ENCODE measurements around the gene TOMM5. TPM values are rescaled to one million over a fixed set of nuclear protein-coding genes. Genes with fewer than 3 reads are reported as not detected.

TOMM5 gene
- total RNA-seq, 1 experiment from 2014 or later = 265 TPM

DNA sequence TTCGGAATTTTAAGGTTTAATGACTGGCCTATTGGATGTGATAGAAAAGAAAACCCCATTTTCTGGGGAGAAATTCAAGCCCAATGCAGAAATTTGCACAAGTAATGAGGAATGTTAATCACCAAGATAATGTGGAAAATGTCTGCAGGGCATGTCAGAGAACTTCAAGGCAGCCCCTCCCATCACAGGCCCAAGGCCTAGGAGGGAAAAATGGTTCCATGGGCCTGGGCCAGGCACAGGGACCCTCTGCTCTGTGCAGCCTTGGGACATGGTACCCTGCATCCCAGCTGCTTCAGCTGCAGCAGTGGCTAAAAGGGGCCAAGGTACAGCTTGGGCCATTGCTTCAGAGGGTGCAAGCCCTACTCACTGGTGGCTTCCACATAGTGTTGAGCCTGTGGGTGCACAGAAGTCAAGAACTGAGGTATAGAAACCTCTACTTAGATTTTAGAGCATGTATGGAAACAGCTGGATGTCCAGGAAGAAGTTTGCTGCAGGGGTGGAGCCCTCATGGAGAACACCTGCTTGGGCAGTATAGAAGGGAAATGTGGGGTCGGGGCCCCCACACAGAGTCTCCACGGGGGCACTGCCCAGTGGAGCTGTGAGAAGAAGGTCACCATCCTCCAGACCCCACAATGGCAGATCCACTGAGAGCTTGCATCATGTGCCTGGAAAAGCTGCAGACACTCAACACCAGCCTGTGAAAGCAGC, 28.4 kb downstream of the TOMM5 start:
- DNase-seq (ENCODE audit: low read depth) = no peak

DNA sequence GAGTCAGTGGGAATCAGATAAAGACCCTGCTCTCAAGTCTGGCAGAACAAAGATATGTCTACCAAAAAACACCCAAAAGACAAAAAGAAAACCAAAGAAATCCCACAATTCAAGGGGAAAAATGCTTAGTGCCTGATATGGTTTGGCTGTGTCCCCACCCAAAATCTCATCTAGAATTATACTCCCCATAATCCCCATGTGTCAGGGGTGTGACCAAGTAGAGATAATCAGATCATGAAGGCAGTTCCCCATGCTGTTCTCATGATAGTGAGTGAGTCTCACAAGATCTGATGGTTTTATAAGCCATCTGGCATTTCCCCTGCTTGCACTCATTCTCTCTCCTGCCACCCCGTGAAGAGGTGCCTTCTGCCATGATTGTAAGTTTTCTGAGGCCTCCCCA, 29.6 kb downstream of the TOMM5 start:
- no peak for DNase-seq (ENCODE audit: low read depth)

DNA sequence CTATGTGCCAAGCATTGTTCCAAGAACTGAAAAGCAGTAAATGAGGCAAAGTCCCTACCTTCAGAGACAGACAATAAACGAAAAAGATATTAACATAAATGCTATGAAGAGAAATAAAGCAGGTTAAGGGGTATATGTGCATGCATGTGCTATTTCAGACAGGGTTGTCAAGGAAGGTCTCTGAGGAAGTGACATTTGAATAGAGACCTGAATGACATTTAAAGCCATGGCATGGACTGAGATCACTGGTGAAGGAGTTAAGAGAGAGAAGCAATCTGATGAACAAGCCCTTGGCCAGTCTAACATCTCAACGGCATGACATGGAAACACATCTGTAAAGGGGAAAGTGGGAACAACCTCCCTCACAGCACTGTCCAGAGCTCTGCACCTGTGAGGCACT, 30.7 kb downstream of the TOMM5 start:
- no peak for DNase-seq (ENCODE audit: low read depth)

DNA sequence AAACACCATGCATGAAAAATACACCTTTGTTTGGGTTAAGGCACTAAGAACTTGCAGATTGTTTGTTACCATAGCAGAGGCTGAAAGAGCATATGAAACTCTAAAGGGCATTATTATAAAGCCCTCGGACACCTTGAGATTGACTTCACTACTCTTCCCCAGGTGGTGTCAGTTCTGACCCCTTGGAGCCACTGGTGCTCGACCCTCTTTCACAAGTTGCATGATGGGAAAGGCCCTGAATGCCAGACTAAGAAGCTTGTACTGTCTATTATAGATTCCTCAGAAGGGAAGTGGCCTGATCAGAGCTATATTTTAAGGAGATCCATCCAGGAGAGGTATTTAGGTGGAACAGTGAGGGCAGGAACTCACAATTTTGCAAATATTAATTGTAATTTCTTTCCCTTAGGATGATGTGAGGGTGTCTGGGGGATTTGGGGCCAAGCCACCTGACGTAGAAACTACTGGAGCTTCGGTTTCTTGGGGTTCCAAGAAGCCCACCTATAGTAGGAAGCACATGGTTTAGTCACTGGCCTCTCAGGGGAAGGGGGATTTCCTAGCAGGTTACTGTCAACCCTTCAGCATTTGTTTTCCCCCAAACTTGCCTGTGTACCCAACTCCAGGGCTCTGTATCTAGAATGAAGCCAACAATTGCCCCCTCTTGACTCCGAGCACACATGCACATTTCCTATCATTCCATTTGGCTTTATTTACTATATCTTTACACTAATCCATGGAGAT, 32.4 kb downstream of the TOMM5 start:
- no peak for DNase-seq (ENCODE audit: low read depth)

DNA sequence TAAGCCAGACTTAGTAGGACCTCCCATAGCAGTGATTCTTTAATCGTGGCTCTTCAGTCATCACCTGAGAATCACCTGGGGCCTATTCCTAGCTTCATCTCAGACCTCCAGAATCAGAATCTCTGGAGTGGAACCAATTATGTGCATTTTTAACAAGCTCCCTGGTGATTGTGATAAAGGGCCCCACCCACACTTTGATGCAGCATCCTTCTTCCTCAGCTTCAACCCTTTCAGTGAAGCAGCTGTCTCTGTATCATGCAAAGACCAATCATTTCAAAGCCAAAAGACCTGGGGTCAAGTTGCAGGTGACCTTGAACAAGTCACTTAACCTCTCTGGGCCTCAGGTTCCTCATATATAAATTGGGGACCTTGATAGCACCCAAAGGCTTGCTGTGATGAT, 33.3 kb downstream of the TOMM5 start:
- DNase-seq (ENCODE audit: low read depth) = no peak

DNA sequence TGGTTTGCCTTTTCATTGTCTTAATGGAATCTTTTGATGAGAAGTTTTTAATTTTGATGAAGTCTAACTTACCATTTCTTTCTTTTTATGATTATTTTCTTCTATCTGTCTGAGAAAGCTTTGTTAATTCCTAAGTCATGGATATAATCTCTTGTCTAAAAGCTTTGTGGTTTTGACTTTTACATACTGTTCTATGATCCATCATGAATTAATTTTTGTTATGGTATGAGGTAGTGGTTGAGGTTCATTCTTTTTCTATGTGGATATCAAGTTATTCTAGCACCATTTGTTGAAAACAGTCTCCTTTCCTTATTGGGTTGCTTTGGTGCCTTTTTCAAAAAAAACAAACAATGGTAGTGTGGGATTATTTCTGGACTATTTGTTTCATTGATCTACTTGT, 36.6 kb downstream of the TOMM5 start:
- no peak for DNase-seq (ENCODE audit: low read depth)

DNA sequence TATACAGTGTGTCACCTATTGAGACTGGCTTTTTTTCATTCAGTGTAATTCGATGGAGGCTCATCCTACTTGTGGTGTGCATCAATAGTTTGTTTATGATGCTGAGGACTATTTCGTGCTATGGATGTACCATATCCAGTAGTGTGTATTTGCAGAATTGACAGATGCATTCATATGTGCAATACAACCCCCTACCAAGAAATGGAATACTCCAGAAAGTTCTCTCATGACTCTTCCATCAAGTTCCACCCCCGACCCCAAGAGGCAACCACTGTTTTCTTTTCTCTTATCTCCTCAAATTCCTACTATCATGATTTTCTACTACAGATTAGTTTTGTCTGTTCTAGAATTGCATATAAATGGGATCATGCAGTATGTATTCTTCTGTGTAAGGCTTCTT, 38.1 kb downstream of the TOMM5 start:
- no peak for DNase-seq (ENCODE audit: low read depth)

DNA sequence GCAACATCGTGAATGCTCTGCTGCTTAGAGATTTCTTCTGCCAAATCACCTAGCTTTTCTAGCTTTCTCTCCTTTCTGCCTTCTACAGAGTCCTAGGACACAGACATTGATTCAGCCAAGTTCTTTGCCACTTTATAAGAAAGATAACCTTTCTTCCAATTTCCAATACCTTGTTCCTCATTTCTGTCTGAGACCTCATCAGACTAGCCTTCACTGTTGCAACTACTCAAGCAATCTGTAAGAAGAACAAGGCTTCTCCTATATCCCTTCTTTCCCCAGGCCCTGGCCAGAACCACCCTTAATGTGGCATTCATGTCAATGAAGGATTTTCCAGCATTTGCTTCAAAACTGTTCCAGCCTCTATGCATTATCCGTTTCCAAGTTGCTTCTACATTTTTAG, 40.5 kb downstream of the TOMM5 start:
- no peak for DNase-seq (ENCODE audit: low read depth)

DNA sequence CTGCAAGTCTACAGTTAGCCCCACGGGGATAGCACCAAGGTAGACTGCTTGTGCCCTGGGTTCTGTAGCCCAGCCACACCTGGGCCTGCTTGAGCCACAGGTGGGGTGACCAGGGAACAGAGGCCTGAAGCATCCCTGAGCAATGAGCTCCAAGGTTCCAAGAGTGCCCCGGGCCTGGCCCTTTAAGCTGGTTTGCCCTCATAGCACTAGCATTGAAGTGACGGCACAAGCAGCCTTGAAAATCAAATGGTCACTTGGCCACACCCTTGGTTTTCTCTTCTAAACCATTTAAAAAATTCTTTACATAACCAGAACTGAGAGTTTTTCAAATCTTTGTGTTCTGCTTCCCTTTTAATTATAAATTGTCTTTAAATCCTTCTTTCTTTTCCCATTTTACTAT, 40.9 kb downstream of the TOMM5 start:
- DNase-seq (ENCODE audit: low read depth) = no peak

DNA sequence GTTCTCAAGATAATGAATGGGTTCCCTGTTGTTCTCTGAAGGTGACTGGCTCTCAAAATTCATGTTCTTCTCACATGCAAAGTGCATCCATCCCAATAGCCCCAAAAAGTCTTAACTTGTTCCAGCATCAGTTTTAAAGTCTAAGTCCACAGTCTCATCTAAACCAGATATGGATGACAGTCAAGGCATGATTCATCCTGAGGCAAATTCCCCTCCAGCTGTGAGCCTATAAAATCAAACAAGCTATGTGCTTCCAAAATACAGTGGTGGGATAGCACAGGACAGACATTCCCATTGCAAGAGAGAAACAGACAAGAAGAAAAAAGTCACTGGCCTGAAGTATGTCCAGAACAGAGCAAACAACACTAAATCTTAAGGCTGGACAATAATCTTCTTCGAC, 41.6 kb downstream of the TOMM5 start:
- DNase-seq (ENCODE audit: low read depth) = no peak

DNA sequence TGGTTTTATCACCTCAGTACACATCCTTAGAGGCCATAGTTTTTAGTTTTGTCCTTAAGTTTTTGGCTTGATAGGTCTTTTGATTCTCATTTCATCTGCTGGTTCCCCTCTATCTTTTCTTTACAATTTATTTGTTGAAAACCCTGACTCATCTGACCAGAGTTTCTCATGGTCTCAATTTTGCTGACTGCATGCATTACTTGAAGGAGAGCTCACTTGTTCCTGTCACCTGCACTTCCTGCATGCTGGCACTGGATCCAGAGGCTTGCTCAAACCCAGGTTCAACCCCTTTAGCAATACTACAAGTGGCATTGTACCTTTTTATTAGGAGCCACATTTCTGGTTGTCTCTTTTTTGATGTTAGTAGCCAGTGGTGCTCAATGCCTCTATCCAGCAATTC, 42.9 kb downstream of the TOMM5 start:
- no peak for DNase-seq (ENCODE audit: low read depth)

DNA sequence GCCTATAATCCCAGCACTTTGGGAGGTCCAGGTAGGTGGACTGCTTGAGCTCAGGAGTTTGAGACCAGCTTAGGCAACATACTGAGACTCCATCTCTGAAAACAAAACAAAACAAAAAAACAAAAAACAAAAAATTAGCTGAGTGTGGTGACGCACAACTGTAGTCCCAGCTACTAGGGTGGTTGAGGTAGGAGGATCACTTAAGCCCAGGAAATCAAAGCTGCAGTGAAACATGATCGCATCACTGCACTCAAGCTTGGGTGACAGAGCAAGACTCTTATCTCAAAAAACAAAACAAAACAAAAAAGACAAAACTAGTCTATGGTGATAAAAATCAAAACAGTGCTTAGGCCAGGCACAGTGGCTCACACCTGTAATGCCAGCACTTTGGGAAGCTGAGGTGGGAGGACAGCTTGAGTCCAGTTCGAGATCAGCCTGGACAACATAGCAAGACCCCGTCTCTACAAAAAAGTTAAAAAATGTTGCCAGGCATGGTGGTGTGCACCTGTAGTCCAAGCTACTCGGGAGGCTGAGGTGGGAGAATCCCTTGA, 45.0 kb downstream of the TOMM5 start:
- no peak for DNase-seq (ENCODE audit: low read depth)

DNA sequence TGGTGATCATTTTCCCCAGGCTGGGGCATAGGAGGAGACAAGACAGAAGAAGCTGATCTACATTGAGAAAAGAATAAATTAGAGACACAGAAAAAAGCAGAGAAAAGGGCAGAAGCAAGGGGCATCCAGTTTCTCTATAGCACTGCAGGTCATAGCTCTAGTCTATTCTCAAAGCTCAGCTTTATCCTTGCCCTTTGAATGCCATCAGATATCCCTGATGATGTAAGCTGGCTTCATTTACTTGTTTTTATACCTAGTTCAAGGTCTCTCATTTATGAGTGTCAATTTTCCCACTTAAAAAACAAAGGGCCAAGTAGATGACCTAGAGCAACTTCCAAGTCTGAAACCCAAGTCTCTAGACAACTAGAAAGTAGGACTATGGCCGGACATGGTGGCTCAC, 48.9 kb downstream of the TOMM5 start:
- DNase-seq (ENCODE audit: low read depth) = no peak

DNA sequence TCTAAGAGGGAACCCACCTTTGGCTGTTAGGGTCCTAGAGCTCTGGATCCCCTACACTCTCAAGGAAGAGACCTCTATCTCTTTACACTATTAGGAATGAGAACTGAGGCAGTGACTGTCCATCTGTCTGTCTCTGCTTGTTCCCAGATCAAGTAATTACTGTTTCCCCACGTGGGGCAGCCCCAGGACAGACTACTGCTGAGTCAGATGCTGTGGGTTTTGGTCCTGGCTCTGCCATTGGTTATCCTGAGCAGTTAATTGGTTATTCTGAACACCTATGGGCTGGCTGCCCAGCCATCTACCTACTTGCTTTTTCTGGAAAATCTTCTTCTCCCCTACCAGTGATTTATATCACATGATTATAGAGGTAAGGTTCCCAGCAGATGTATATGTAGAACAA, 49.5 kb downstream of the TOMM5 start:
- DNase-seq (ENCODE audit: low read depth) = peak; percentile 7

DNA sequence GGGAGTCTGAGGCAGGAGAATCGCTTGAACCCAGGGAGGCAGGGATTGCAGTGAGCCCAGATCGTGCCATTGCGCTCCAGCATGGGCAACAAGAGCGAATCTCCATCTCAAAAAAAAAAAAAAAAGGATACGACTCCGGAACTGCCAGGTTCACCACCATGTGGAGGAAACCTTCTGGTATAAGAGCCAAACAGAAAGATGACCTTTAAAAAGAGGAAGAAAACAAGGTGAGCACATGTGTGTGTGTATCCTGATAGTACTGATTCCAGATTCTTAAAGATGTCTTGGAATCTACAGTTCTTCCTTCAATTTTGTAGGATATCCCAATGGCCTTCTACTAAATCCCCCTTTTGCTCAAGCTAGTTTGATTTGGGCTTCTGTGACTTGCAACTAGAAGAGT, 49.9 kb downstream of the TOMM5 start:
- DNase-seq (ENCODE audit: low read depth) = no peak

DNA sequence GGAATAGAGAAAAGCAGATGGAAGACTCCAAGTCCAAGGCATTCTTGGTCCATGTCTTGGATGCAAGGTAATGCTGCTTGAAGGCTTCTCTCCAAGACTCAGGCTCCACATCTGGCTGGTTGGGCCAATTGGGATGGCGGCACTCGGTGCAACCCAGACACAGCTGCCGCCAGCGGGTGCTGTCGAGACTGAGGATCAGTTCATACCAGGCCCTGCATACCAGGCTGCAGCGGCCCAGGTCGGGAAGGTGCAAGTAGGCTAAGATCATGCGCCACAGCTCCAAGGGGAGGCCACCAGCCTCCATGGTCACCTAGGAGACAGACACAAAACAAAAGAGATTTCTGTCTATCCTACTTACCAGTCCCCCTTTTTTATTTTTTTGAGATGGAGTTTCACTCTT, 50.9 kb downstream of the TOMM5 start:
- no peak for DNase-seq (ENCODE audit: low read depth)

DNA sequence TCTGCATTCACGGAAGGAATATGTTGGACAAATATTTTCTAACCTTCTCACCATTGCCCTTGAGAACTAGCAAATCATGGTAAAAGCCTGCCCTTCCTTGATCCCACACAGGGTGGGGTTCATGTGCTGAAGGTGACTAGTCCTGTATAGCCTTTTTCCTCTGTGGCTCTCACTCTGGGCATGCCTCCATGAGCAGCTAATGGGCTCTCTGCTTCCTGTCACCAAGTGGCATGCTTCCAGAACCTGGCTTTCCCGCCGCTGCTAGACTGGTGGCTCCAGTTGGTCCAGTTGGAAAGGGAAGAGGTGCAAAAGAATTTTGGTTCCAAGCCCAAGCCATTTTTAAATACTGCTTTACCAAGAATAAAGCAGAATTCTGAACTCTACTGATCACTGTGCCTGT, 51.8 kb downstream of the TOMM5 start:
- no peak for DNase-seq (ENCODE audit: low read depth)

DNA sequence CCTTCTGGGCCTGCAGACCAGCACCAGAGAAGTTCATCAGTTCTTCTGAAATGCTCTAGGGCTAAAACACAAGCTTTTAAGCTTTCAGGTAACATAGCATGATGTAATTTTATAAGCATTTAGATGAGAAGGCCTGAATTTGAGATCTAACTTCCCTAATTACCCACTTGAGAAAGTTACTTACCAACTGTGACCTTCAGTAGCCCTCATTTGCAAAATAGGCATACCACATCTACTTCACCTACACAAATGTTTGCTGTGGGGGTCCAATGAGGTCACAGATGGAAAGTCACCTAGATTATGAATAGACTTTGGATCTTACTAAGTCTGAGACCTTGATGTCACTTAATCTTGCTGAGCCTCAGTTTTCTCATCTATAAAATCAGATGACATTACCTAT, 52.8 kb downstream of the TOMM5 start:
- DNase-seq (ENCODE audit: low read depth) = no peak

Other genes starting within 250 kb of the TOMM5 start
- 129 and 139 TPM in 2 replicates for gene GRHPR, start 169.9 kb downstream of the TOMM5 start, total RNA-seq (2014; rRNA removed; shearing (Covaris generic))
- gene ZBTB5, start 127.1 kb downstream of the TOMM5 start, total RNA-seq (2014; rRNA removed; shearing (Covaris generic)) = 9.7 and 12.0 TPM in 2 replicates
- 30.3 and 31.7 TPM in 2 replicates for gene POLR1E, start 106.6 kb downstream of the TOMM5 start, total RNA-seq (2014; rRNA removed; shearing (Covaris generic))
- 2.6 and 7.2 TPM in 2 replicates for gene FBXO10, start 16.2 kb downstream of the TOMM5 start, total RNA-seq (2014; rRNA removed; shearing (Covaris generic))
- gene FRMPD1, start 58.4 kb upstream of the TOMM5 start, total RNA-seq (2014; rRNA removed; shearing (Covaris generic)) = not detected in 2 replicates
- gene TRMT10B, start 161.2 kb upstream of the TOMM5 start, total RNA-seq (2014; rRNA removed; shearing (Covaris generic)) = 1.7 and 2.0 TPM in 2 replicates
- 73.7 and 74.3 TPM in 2 replicates for gene EXOSC3, start 192.5 kb upstream of the TOMM5 start, total RNA-seq (2014; rRNA removed; shearing (Covaris generic))
- gene DCAF10, start 208.2 kb upstream of the TOMM5 start, total RNA-seq (2014; rRNA removed; shearing (Covaris generic)) = 17.9 and 19.9 TPM in 2 replicates